Measurements from ENCODE around the gene STXBP4. TPM values are rescaled to one million over a fixed set of nuclear protein-coding genes. Genes with fewer than 3 reads are reported as not detected.

The STXBP4 gene
- total RNA-seq, 1 donor, result 5.4 TPM

DNA sequence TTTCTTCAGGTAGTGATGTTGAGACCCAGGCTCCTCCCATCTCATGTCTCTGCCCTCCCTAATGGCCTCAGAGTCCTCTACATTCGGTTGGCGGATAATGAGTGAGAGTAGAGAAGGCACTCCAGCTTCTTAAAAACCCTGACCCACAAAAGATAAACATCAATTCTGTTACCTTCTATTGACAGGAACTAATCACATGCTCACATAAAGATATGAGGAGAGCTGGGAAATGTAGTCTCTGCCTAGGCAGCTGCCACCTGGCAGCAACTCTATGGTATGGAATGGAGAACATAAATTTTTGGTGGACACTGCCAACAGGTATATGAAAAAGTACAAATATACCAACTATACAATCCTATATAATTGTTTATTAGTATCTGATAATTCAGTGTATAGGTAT, 185.5 kb downstream of the STXBP4 start:
- Histone ChIP-seq H3K4me1 (ENCODE audit: insufficient read depth, low read length) (no peaks in the 10 kb centered on the region), H3K9me3 (ENCODE audit: low read depth, low read length) (no peaks in the 10 kb centered on the region), H3K27me3 (ENCODE audit: insufficient read depth, low read length) (no peaks in the 10 kb centered on the region), H3K4me3 (ENCODE audit: low read length) (no peak overlapping the region)

DNA sequence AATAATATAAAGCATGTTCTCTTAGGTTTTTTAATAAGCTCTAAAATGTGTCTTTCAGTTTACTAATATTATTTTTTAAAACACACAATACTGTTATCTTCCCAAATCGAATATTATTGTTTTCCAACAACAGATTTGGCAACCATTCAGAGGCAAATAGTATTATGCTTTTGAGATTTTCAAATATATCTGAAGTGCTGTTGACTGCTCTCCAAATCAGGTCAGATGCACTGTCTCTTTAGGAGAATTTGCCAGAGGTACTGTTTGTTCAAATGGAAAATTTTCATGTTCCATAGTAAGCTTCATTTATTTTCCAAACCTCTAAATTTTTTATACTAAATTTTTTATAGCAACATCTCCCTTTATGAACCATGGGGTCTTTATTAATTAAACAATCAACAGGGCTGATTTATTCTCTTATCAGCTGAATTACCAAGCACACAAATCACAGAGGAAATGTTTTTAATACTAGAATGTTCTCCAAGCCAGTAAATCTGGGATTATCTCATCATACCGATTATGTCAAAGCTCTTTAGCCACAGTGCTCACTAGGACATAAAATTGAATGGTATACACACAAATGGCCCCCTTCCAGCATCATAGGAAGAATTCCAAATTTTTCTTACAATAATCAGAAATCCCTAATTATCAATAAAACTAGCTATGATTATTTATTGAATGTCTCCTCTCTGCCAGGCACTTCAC, 187.4 kb downstream of the STXBP4 start:
- Histone ChIP-seq H3K9me3 (ENCODE audit: low read depth, low read length) (no peaks in the 10 kb centered on the region), H3K27me3 (ENCODE audit: insufficient read depth, low read length) (no peaks in the 10 kb centered on the region), H3K4me1 (ENCODE audit: insufficient read depth, low read length) (no peaks in the 10 kb centered on the region), H3K4me3 (ENCODE audit: low read length) (no peak overlapping the region)

GRCh38 chr17:55157165-55157564, 188.6 kb downstream of the STXBP4 start:
- Histone ChIP-seq H3K4me1 (ENCODE audit: insufficient read depth, low read length) (no peaks in the 10 kb centered on the region), H3K4me3 (ENCODE audit: low read length) (no peak overlapping the region), H3K9me3 (ENCODE audit: low read depth, low read length) (no peaks in the 10 kb centered on the region), H3K27me3 (ENCODE audit: insufficient read depth, low read length) (no peaks in the 10 kb centered on the region)

- Histone ChIP-seq H3K27me3 (ENCODE audit: insufficient read depth, low read length) (no peaks in the 10 kb centered on the region), H3K4me1 (ENCODE audit: insufficient read depth, low read length) (no peaks in the 10 kb centered on the region), H3K9me3 (ENCODE audit: low read depth, low read length) (no peaks in the 10 kb centered on the region), H3K4me3 (ENCODE audit: low read length) (no peak overlapping the region)
These were observed 189.9 kb downstream of the STXBP4 start for GRCh38 chr17:55158439-55158838.

DNA sequence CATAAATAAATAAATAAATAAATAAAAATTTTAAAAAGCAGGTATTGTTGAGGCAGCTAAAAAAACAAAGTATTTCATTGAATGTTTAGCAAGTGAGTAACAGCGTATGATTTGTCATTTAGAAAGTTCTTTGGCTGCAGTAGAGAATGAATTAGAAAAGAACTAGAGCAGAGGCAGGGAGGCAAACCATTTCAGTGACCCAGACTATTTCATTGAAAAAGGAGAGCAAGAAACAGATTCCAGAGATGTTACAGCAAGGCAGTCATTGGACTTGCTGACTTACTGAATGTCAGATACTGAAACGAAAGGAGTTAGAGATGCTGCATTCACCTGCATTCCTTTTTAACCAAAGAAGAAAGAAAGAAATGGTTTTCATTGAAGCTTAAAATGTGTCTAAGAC, 190.7 kb downstream of the STXBP4 start:
- H3K27me3 ChIP-seq (ENCODE audit: insufficient read depth, low read length), result no peaks in the 10 kb centered on the region
- no peak overlapping the region for H3K4me3 ChIP-seq (ENCODE audit: low read length)
- no peaks in the 10 kb centered on the region for H3K9me3 ChIP-seq (ENCODE audit: low read depth, low read length)
- H3K4me1 ChIP-seq (ENCODE audit: insufficient read depth, low read length), result no peaks in the 10 kb centered on the region

- H3K4me1 ChIP-seq (ENCODE audit: insufficient read depth, low read length), result no peaks in the 10 kb centered on the region
- H3K27me3 ChIP-seq (ENCODE audit: insufficient read depth, low read length), result no peaks in the 10 kb centered on the region
- H3K9me3 ChIP-seq (ENCODE audit: low read depth, low read length), result no peaks in the 10 kb centered on the region
- no peak overlapping the region for H3K4me3 ChIP-seq (ENCODE audit: low read length)
These were observed 191.9 kb downstream of the STXBP4 start for GRCh38 chr17:55160501-55160900.

GRCh38 chr17:55161935-55162555, 193.5 kb downstream of the STXBP4 start:
- Histone ChIP-seq H3K27me3 (ENCODE audit: insufficient read depth, low read length) (no peaks in the 10 kb centered on the region), H3K4me1 (ENCODE audit: insufficient read depth, low read length) (no peaks in the 10 kb centered on the region)

GRCh38 chr17:55162556-55162946, 194.0 kb downstream of the STXBP4 start:
- H3K4me3 ChIP-seq (ENCODE audit: low read length), result no peak overlapping the region
- H3K27me3 ChIP-seq (ENCODE audit: insufficient read depth, low read length), result no peaks in the 10 kb centered on the region

More at GRCh38 chr17:55161935-55162555, 193.5 kb downstream of the STXBP4 start:
- Histone ChIP-seq H3K9me3 (ENCODE audit: low read depth, low read length) (no peaks in the 10 kb centered on the region), H3K4me3 (ENCODE audit: low read length) (no peak overlapping the region)

DNA sequence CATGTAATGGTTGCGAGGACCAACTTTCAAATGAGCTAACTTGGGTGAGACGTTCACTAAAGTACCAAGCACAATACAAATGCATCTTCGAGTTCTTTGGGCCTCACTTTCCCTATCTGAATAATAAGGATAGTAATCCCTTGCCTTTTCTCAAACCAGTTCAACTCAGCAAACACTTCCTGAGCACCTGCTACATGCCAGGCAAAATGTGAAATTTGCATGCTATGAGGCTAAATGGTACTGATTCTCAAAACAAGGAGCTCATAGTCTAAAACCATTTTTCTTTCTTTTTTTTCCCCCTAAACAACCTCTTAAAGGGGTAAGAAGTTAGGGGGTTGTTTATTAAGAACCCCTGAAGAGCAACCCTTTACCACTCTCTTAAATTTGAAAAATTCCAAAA, 194.8 kb downstream of the STXBP4 start:
- Histone ChIP-seq H3K27me3 (ENCODE audit: insufficient read depth, low read length) (no peaks in the 10 kb centered on the region), H3K4me3 (ENCODE audit: low read length) (no peak overlapping the region), H3K9me3 (ENCODE audit: low read depth, low read length) (no peaks in the 10 kb centered on the region)

More at GRCh38 chr17:55162556-55162946, 194.0 kb downstream of the STXBP4 start:
- no peaks in the 10 kb centered on the region for H3K4me1 ChIP-seq (ENCODE audit: insufficient read depth, low read length)
- H3K9me3 ChIP-seq (ENCODE audit: low read depth, low read length), result no peaks in the 10 kb centered on the region

DNA sequence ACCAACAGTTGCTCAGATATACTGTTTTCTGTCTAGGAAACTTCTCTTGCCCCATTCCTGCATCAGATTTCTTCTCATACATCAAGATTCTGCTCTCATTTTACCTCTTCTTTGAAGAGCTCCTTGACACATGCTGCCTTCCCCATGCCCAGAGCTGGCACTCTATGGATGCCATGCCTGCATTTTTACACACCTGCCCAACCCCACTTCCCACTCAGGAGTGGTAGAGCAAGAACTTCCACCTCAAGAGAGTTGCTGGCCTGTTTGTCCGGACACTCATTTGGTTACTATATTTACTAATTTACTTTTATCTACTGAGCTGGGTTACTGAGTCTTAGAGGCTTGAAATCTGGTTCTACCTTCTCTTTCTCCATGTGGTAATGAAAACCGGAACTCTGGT, 197.9 kb downstream of the STXBP4 start:
- H3K4me1 ChIP-seq (ENCODE audit: insufficient read depth, low read length), result no peaks in the 10 kb centered on the region
- H3K27me3 ChIP-seq (ENCODE audit: insufficient read depth, low read length), result no peaks in the 10 kb centered on the region
- no peaks in the 10 kb centered on the region for H3K9me3 ChIP-seq (ENCODE audit: low read depth, low read length)
- H3K4me3 ChIP-seq (ENCODE audit: low read length), result no peak overlapping the region

More for the DNA sequence above, 194.8 kb downstream of the STXBP4 start:
- no peaks in the 10 kb centered on the region for H3K4me1 ChIP-seq (ENCODE audit: insufficient read depth, low read length)

GRCh38 chr17:55167024-55167725, 198.6 kb downstream of the STXBP4 start:
- Histone ChIP-seq H3K4me3 (ENCODE audit: low read length) (no peak overlapping the region), H3K27me3 (ENCODE audit: insufficient read depth, low read length) (no peaks in the 10 kb centered on the region)

DNA sequence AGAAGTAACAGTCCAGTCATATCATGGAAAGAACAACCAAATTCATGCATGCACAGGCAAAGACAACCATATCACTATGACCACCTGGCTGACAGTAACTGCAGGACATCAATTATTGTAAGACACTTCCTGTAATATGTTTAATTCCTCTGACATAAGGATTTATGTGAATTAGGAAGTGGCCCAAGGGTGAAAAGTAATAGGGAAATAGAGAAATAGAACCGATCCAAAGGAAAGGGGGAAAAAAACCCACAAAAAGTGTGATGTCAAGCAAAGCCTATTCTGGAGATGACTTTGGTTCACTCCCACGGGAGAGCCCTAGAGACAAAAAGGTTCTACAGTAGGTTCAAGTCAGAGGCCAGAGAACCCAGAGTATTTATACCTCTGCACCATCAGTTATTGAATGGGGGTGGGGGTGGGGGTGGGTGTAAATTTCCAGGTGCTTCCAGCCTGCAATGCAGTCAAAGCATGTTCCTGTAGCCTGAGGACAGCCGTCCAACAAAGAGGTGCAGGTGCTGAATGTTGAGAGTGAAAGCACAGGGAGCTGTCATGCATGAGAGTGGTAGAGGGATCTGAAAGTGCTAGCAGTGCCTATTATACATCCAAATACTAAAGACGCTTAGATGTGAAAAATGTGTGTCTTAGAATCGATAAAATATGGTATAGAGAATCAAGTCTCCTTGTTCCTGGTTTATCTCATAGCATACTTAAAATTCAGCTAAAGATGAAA, 200.6 kb downstream of the STXBP4 start:
- Histone ChIP-seq H3K9me3 (ENCODE audit: low read depth, low read length) (no peaks in the 10 kb centered on the region), H3K4me3 (ENCODE audit: low read length) (no peak overlapping the region), H3K27me3 (ENCODE audit: insufficient read depth, low read length) (no peaks in the 10 kb centered on the region), H3K4me1 (ENCODE audit: insufficient read depth, low read length) (no peaks in the 10 kb centered on the region)

More at GRCh38 chr17:55167024-55167725, 198.6 kb downstream of the STXBP4 start:
- no peaks in the 10 kb centered on the region for H3K9me3 ChIP-seq (ENCODE audit: low read depth, low read length)
- H3K4me1 ChIP-seq (ENCODE audit: insufficient read depth, low read length), result no peaks in the 10 kb centered on the region

- Histone ChIP-seq H3K4me3 (ENCODE audit: low read length) (no peak overlapping the region), H3K4me1 (ENCODE audit: insufficient read depth, low read length) (no peaks in the 10 kb centered on the region), H3K9me3 (ENCODE audit: low read depth, low read length) (no peaks in the 10 kb centered on the region), H3K27me3 (ENCODE audit: insufficient read depth, low read length) (no peaks in the 10 kb centered on the region)
These were observed 203.2 kb downstream of the STXBP4 start for GRCh38 chr17:55171634-55172328.

- no peaks in the 10 kb centered on the region for H3K9me3 ChIP-seq (ENCODE audit: low read depth, low read length)
- no peak overlapping the region for H3K4me3 ChIP-seq (ENCODE audit: low read length)
- H3K27me3 ChIP-seq (ENCODE audit: insufficient read depth, low read length), result no peaks in the 10 kb centered on the region
- no peaks in the 10 kb centered on the region for H3K4me1 ChIP-seq (ENCODE audit: insufficient read depth, low read length)
These were observed 204.0 kb downstream of the STXBP4 start for GRCh38 chr17:55172612-55173011.
